ENCODE measurements around the gene NUBP1. TPM values are rescaled to one million over a fixed set of nuclear protein-coding genes. Genes with fewer than 3 reads are reported as not detected.
A peak's percentile ranks its signal among the peaks of the same experiment; 100 is the strongest.

NUBP1 gene
- total and polyA plus RNA-seq, 8 donors: 25.0 to 35.6 (median 28.8) TPM

- intact Hi-C loops (cut with DNase I): no loop called here
- Histone ChIP-seq H3K4me3 (no peak overlapping the region), H3K27me3 (no peaks in the 10 kb centered on the region), H3K36me3 (no peaks in the 10 kb centered on the region), H3K27ac (no peak overlapping the region), H3K9me3 (peaks cover 0 to 2% of the 10 kb centered on the region in 2 donors), H3K4me1 (no peaks in the 10 kb centered on the region)
- TF ChIP-seq CTCF (IDR thresholded peaks at IDR 0.05): no peak
- ATAC-seq: no peak
- DNase-seq: no peak
Measured at GRCh38 chr16:10699756-10700155, 43.9 kb upstream of the NUBP1 start.

- TF ChIP-seq CTCF (IDR thresholded peaks at IDR 0.05): no peak
- ATAC-seq (no peak), DNase-seq (no peak)
- Histone ChIP-seq H3K4me1 (no peaks in the 10 kb centered on the region), H3K36me3 (no peaks in the 10 kb centered on the region), H3K4me3 (no peak overlapping the region), H3K27ac (no peak overlapping the region), H3K9me3 (no peaks in the 10 kb centered on the region), H3K27me3 (no peaks in the 10 kb centered on the region)
- intact Hi-C loops (cut with DNase I): no loop called here
Measured at GRCh38 chr16:10708969-10709368, 34.7 kb upstream of the NUBP1 start.

- no peak overlapping the region for H3K27ac ChIP-seq
- DNase-seq (no peak), ATAC-seq (no peak)
- no peak for TF ChIP-seq CTCF (IDR thresholded peaks at IDR 0.05)
- no peaks in the 10 kb centered on the region for H3K4me1 ChIP-seq
- no peaks in the 10 kb centered on the region for H3K27me3 ChIP-seq
- intact Hi-C loops (cut with DNase I): no loop called here
- no peaks in the 10 kb centered on the region for H3K9me3 ChIP-seq
- H3K4me3 ChIP-seq: no peak overlapping the region
- no peaks in the 10 kb centered on the region for H3K36me3 ChIP-seq
Measured at GRCh38 chr16:10728003-10728887, 15.4 kb upstream of the NUBP1 start.

GRCh38 chr16:10729104-10730048 lies 14.3 kb upstream of the NUBP1 start:
- intact Hi-C loops (cut with DNase I): no loop called here
- no peaks in the 10 kb centered on the region for H3K27me3 ChIP-seq
- peak; percentile 59 for ATAC-seq

More at GRCh38 chr16:10729104-10730048, 14.3 kb upstream of the NUBP1 start:
- no peak for TF ChIP-seq CTCF (IDR thresholded peaks at IDR 0.05)
- H3K9me3 ChIP-seq: no peaks in the 10 kb centered on the region
- H3K36me3 ChIP-seq: no peaks in the 10 kb centered on the region
- H3K27ac ChIP-seq: no peak overlapping the region
- no peaks in the 10 kb centered on the region for H3K4me1 ChIP-seq
- no peak for DNase-seq
- H3K4me3 ChIP-seq: no peak overlapping the region

Measured in left lung (tissue), 10 donors.